Measurements from ENCODE around the gene RCN2. TPM values are rescaled to one million over a fixed set of nuclear protein-coding genes. Genes with fewer than 3 reads are reported as not detected.
A peak's percentile ranks its signal among the peaks of the same experiment; 100 is the strongest.

RCN2 gene
- polyA plus RNA-seq, 1 experiment: 30.8 TPM

DNA sequence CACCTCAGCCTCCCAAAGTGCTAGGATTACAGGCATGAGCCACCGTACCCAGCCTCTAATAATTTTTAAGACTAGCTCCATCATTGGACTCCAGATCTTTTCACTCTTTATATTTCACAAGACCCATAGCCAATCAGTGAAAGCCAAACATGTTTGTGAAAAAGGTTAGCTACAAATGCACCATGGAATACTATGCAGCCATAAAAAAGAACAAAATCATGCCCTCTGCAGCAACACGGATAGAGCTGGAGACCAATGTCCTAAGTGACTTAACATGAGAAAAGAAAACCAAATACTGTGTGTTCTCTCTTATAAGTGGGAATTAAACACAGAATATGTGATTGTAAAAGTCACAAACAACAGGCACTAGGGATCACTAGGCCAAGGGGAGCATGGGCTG lies 29.6 kb upstream of the RCN2 start:
- no peaks in the 10 kb centered on the region for H3K36me3 ChIP-seq (ENCODE audit: control insufficient read depth, insufficient read depth, low read length)
- H3K27me3 ChIP-seq (ENCODE audit: control insufficient read depth, insufficient read depth, low read length): no peaks in the 10 kb centered on the region
- CTCF ChIA-PET: interaction anchor here (1.3 kb wide), 1 partner anchor 94 kb away, joined by 3 read pairs; no protein-coding TSS in a partner anchor
- POLR2A ChIA-PET: no interaction called here
- DNase-seq (ENCODE audit: low read depth): no peak
- TF ChIP-seq, protein P1, sequence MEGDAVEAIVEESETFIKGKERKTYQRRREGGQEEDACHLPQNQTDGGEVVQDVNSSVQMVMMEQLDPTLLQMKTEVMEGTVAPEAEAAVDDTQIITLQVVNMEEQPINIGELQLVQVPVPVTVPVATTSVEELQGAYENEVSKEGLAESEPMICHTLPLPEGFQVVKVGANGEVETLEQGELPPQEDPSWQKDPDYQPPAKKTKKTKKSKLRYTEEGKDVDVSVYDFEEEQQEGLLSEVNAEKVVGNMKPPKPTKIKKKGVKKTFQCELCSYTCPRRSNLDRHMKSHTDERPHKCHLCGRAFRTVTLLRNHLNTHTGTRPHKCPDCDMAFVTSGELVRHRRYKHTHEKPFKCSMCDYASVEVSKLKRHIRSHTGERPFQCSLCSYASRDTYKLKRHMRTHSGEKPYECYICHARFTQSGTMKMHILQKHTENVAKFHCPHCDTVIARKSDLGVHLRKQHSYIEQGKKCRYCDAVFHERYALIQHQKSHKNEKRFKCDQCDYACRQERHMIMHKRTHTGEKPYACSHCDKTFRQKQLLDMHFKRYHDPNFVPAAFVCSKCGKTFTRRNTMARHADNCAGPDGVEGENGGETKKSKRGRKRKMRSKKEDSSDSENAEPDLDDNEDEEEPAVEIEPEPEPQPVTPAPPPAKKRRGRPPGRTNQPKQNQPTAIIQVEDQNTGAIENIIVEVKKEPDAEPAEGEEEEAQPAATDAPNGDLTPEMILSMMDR (IDR thresholded peaks at IDR 0.05; ENCODE audit: insufficient read depth, low read depth, low read length): no peak
- H3K4me3 ChIP-seq (ENCODE audit: low read depth, low read length): no peak overlapping the region

GRCh38 chr15:76903251-76903681 lies 28.3 kb upstream of the RCN2 start:
- POLR2A ChIA-PET: interaction anchor here (0.6 kb wide), 1 partner anchor 1001 kb away, joined by 9 read pairs; no protein-coding TSS in a partner anchor
- CTCF ChIA-PET: no interaction called here

DNA sequence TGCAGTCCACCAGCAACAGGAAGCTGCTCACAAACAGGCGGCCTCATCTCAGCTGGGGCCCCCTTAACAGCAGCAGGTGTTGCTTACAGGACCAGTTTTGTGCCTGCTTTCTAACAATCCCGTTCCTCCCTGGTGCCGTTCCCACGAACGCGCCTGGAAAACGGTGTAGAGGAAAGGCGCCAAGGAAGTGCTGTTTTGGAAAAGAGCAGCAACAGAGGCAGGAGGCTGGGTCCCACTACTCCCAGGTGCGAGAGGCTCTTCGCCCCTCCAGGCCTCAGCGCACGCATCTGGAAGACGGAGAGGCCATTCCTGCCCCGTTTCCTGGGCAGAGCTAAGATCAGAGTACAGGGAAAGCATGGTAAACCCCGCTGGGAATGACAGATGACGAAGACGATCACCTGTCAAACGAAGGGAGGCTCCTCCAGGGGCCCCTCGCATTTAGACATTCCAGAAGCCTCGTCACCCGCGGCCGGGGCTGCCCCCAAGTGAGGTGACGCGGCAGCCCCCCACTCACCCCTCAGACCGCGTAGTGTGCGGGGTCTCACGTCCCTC lies 27.0 kb upstream of the RCN2 start:
- peak overlapping the region; percentile 94 for H3K4me3 ChIP-seq (ENCODE audit: low read depth, low read length)
- CTCF ChIA-PET: interaction anchor here (0.8 to 1.2 kb wide), 4 partner anchors 13 to 729 kb away, joined by 3 to 4 read pairs (median 3); no protein-coding TSS in a partner anchor

More at GRCh38 chr15:76903251-76903681, 28.3 kb upstream of the RCN2 start:
- peak; percentile 7 for DNase-seq (ENCODE audit: low read depth)
- no peaks in the 10 kb centered on the region for H3K27me3 ChIP-seq (ENCODE audit: control insufficient read depth, insufficient read depth, low read length)
- no peak overlapping the region for H3K4me3 ChIP-seq (ENCODE audit: low read depth, low read length)
- TF ChIP-seq, protein P1 (IDR thresholded peaks at IDR 0.05; ENCODE audit: insufficient read depth, low read depth, low read length): 0 out of 2 replicates have a peak, but pooled peaks have one; percentile 29
- H3K36me3 ChIP-seq (ENCODE audit: control insufficient read depth, insufficient read depth, low read length): no peaks in the 10 kb centered on the region

GRCh38 chr15:76905013-76905839 lies 26.3 kb upstream of the RCN2 start, which contains the start of gene SCAPER:
SCAPER (minus strand) TSS chr15:76905340; CDS start chr15:76883817, 21,523 bp downstream.
- peak; percentile 49 for DNase-seq (ENCODE audit: low read depth)
- ChIA-PET CTCF (interaction anchor here (0.7 to 1.2 kb wide), 3 partner anchors 14 to 696 kb away, joined by 3 read pairs; no protein-coding TSS in a partner anchor), POLR2A (no interaction called here)
- TF ChIP-seq, protein P1 (IDR thresholded peaks at IDR 0.05; ENCODE audit: insufficient read depth, low read depth, low read length): no peak
- Histone ChIP-seq H3K27me3 (ENCODE audit: control insufficient read depth, insufficient read depth, low read length) (no peaks in the 10 kb centered on the region), H3K4me3 (ENCODE audit: low read depth, low read length) (peak within 1 kb of the TSS; percentile 94), H3K36me3 (ENCODE audit: control insufficient read depth, insufficient read depth, low read length) (no peaks in the 10 kb centered on the region)

More for the DNA sequence above, 27.0 kb upstream of the RCN2 start:
- Histone ChIP-seq H3K36me3 (ENCODE audit: control insufficient read depth, insufficient read depth, low read length) (no peaks in the 10 kb centered on the region), H3K27me3 (ENCODE audit: control insufficient read depth, insufficient read depth, low read length) (no peaks in the 10 kb centered on the region)
- TF ChIP-seq, protein P1 (IDR thresholded peaks at IDR 0.05; ENCODE audit: insufficient read depth, low read depth, low read length): no peak
- no peak for DNase-seq (ENCODE audit: low read depth)
- POLR2A ChIA-PET: interaction anchor here (0.6 kb wide), 1 partner anchor 568 kb away, joined by 4 read pairs; the partner anchor contains the start of gene ISL2

- Histone ChIP-seq H3K27me3 (ENCODE audit: control insufficient read depth, insufficient read depth, low read length) (no peaks in the 10 kb centered on the region), H3K36me3 (ENCODE audit: control insufficient read depth, insufficient read depth, low read length) (no peaks in the 10 kb centered on the region), H3K4me3 (ENCODE audit: low read depth, low read length) (no peak overlapping the region; the same call in 1 of the 2 replicates)
- no peak for DNase-seq (ENCODE audit: low read depth)
- ChIA-PET POLR2A (no interaction called here), CTCF (interaction anchor here (0.7 to 0.9 kb wide), 2 partner anchors 14 to 696 kb away, joined by 3 read pairs; no protein-coding TSS in a partner anchor)
- TF ChIP-seq, protein P1 (IDR thresholded peaks at IDR 0.05; ENCODE audit: insufficient read depth, low read depth, low read length): no peak
Observed at GRCh38 chr15:76905855-76906254, 25.7 kb upstream of the RCN2 start.

Measured in BJ (cell line).